Activated naive CD8-positive, alpha-beta T cell treated with anti-CD3 and anti-CD28 coated beads, Interleukin-2, amount 50 U/mL, for 24 hours (primary cell): ENCODE data around the gene RNF166.

ENCODE experiments used
- ATAC-seq: fragments of 150-1000 bp; cut with Tn5 transposase; one replicate; pipeline ENCODE4 v1.10.0; 2021
- DNase-seq: peaks from one replicate; pipeline ENCODE4 v3.0.0; 2021
- H3K27ac Mint-ChIP-seq: one replicate; pipeline ENCODE4 v1.8.0; 2021; ENCODE audit warnings: mild to moderate bottlenecking, mixed read lengths
- H3K27me3 Mint-ChIP-seq: one replicate; pipeline ENCODE4 v1.8.0; 2021; ENCODE audit warnings: mixed read lengths
- H3K36me3 Mint-ChIP-seq: one replicate; pipeline ENCODE4 v1.8.0; 2021; ENCODE audit warnings: low read depth, mixed read lengths
- H3K4me1 Mint-ChIP-seq: one replicate; pipeline ENCODE4 v1.8.0; 2021; ENCODE audit warnings: mixed read lengths
- H3K4me3 Mint-ChIP-seq: one replicate; pipeline ENCODE4 v1.8.0; 2021; ENCODE audit warnings: mild to moderate bottlenecking, moderate library complexity, mixed read lengths
- H3K9me3 Mint-ChIP-seq: one replicate; pipeline ENCODE4 v1.8.0; 2021; ENCODE audit warnings: mixed read lengths

The RNF166 gene

GRCh38 chr16:88733630-88734360 lies 27.6 kb upstream of the RNF166 start:
- Mint-ChIP-seq H3K4me3 (no peak overlapping the region), H3K4me1 (no peaks in the 10 kb centered on the region), H3K9me3 (no peaks in the 10 kb centered on the region), H3K27ac (no peak overlapping the region), H3K36me3 (peaks cover 4% of the 10 kb centered on the region), H3K27me3 (no peaks in the 10 kb centered on the region)
- ATAC-seq: no peak
- DNase-seq: no peak

GRCh38 chr16:88732961-88733294 lies 26.7 kb upstream of the RNF166 start:
- H3K4me3 Mint-ChIP-seq: no peak overlapping the region
- H3K9me3 Mint-ChIP-seq: no peaks in the 10 kb centered on the region
- no peak for ATAC-seq
- peaks cover 4% of the 10 kb centered on the region for H3K36me3 Mint-ChIP-seq
- no peak for DNase-seq
- no peaks in the 10 kb centered on the region for H3K27me3 Mint-ChIP-seq
- no peak overlapping the region for H3K27ac Mint-ChIP-seq
- no peaks in the 10 kb centered on the region for H3K4me1 Mint-ChIP-seq

- peaks cover 4% of the 10 kb centered on the region for H3K36me3 Mint-ChIP-seq
- no peak overlapping the region for H3K27ac Mint-ChIP-seq
- H3K27me3 Mint-ChIP-seq: no peaks in the 10 kb centered on the region
- no peaks in the 10 kb centered on the region for H3K9me3 Mint-ChIP-seq
- no peak overlapping the region for H3K4me3 Mint-ChIP-seq
- DNase-seq: no peak
- no peak for ATAC-seq
- no peaks in the 10 kb centered on the region for H3K4me1 Mint-ChIP-seq
Observed at GRCh38 chr16:88732172-88732960, 26.2 kb upstream of the RNF166 start.

GRCh38 chr16:88731699-88732098 lies 25.5 kb upstream of the RNF166 start:
- no peak for ATAC-seq
- DNase-seq: no peak
- Mint-ChIP-seq H3K27me3 (no peaks in the 10 kb centered on the region), H3K36me3 (peaks cover 4% of the 10 kb centered on the region), H3K4me1 (no peaks in the 10 kb centered on the region), H3K4me3 (no peak overlapping the region), H3K9me3 (no peaks in the 10 kb centered on the region), H3K27ac (no peak overlapping the region)

GRCh38 chr16:88730632-88731607 lies 24.7 kb upstream of the RNF166 start:
- no peak overlapping the region for H3K27ac Mint-ChIP-seq
- H3K9me3 Mint-ChIP-seq: no peaks in the 10 kb centered on the region
- no peak overlapping the region for H3K4me3 Mint-ChIP-seq
- DNase-seq (no peak), ATAC-seq (no peak)
- no peaks in the 10 kb centered on the region for H3K27me3 Mint-ChIP-seq
- peaks cover 4% of the 10 kb centered on the region for H3K36me3 Mint-ChIP-seq
- H3K4me1 Mint-ChIP-seq: no peaks in the 10 kb centered on the region

GRCh38 chr16:88727871-88728270 lies 21.7 kb upstream of the RNF166 start:
- H3K4me1 Mint-ChIP-seq: no peaks in the 10 kb centered on the region
- no peak for ATAC-seq
- DNase-seq: no peak
- H3K9me3 Mint-ChIP-seq: no peaks in the 10 kb centered on the region
- H3K4me3 Mint-ChIP-seq: no peak overlapping the region
- H3K27ac Mint-ChIP-seq: no peak overlapping the region
- peaks cover 5% of the 10 kb centered on the region for H3K36me3 Mint-ChIP-seq
- H3K27me3 Mint-ChIP-seq: no peaks in the 10 kb centered on the region

GRCh38 chr16:88726981-88727380 lies 20.8 kb upstream of the RNF166 start:
- Mint-ChIP-seq H3K27ac (no peak overlapping the region), H3K9me3 (no peaks in the 10 kb centered on the region), H3K4me3 (no peak overlapping the region), H3K27me3 (no peaks in the 10 kb centered on the region), H3K4me1 (no peaks in the 10 kb centered on the region), H3K36me3 (peaks cover 3% of the 10 kb centered on the region)
- no peak for DNase-seq
- no peak for ATAC-seq

GRCh38 chr16:88726408-88726749 lies 20.2 kb upstream of the RNF166 start:
- ATAC-seq (no peak), DNase-seq (no peak)
- Mint-ChIP-seq H3K9me3 (no peaks in the 10 kb centered on the region), H3K27me3 (no peaks in the 10 kb centered on the region), H3K4me3 (no peak overlapping the region), H3K27ac (no peak overlapping the region), H3K4me1 (no peaks in the 10 kb centered on the region), H3K36me3 (peaks cover 3% of the 10 kb centered on the region)

- H3K27me3 Mint-ChIP-seq: no peaks in the 10 kb centered on the region
- H3K9me3 Mint-ChIP-seq: no peaks in the 10 kb centered on the region
- no peak for ATAC-seq
- DNase-seq: no peak
- H3K4me1 Mint-ChIP-seq: no peaks in the 10 kb centered on the region
- H3K4me3 Mint-ChIP-seq: no peak overlapping the region
- peaks cover 3% of the 10 kb centered on the region for H3K36me3 Mint-ChIP-seq
- H3K27ac Mint-ChIP-seq: no peak overlapping the region
Observed at GRCh38 chr16:88725609-88726407, 19.6 kb upstream of the RNF166 start.

- Mint-ChIP-seq H3K36me3 (peaks cover 3% of the 10 kb centered on the region), H3K4me1 (no peaks in the 10 kb centered on the region), H3K27me3 (no peaks in the 10 kb centered on the region), H3K4me3 (no peak overlapping the region), H3K9me3 (no peaks in the 10 kb centered on the region), H3K27ac (no peak overlapping the region)
- DNase-seq (no peak), ATAC-seq (no peak)
Observed at GRCh38 chr16:88724855-88725555, 18.8 kb upstream of the RNF166 start.

GRCh38 chr16:88723911-88724310 lies 17.7 kb upstream of the RNF166 start:
- no peak overlapping the region for H3K27ac Mint-ChIP-seq
- no peaks in the 10 kb centered on the region for H3K4me1 Mint-ChIP-seq
- no peak overlapping the region for H3K4me3 Mint-ChIP-seq
- H3K36me3 Mint-ChIP-seq: peaks cover 3% of the 10 kb centered on the region
- no peaks in the 10 kb centered on the region for H3K27me3 Mint-ChIP-seq
- ATAC-seq (no peak), DNase-seq (no peak)
- no peaks in the 10 kb centered on the region for H3K9me3 Mint-ChIP-seq

GRCh38 chr16:88723507-88723887 lies 17.3 kb upstream of the RNF166 start:
- no peaks in the 10 kb centered on the region for H3K4me1 Mint-ChIP-seq
- no peaks in the 10 kb centered on the region for H3K27me3 Mint-ChIP-seq
- no peak overlapping the region for H3K27ac Mint-ChIP-seq
- no peaks in the 10 kb centered on the region for H3K9me3 Mint-ChIP-seq
- ATAC-seq (no peak), DNase-seq (no peak)
- H3K36me3 Mint-ChIP-seq: peaks cover 3% of the 10 kb centered on the region
- no peak overlapping the region for H3K4me3 Mint-ChIP-seq

GRCh38 chr16:88722784-88723506 lies 16.7 kb upstream of the RNF166 start:
- DNase-seq (no peak), ATAC-seq (no peak)
- Mint-ChIP-seq H3K4me3 (no peak overlapping the region), H3K36me3 (peaks cover 8% of the 10 kb centered on the region), H3K9me3 (no peaks in the 10 kb centered on the region), H3K4me1 (no peaks in the 10 kb centered on the region), H3K27me3 (no peaks in the 10 kb centered on the region), H3K27ac (no peak overlapping the region)
